Lung (tissue), 12 donors: ENCODE measurements around the gene TNFRSF13B. TPM values are rescaled to one million over a fixed set of nuclear protein-coding genes. Genes with fewer than 3 reads are reported as not detected.
"Not testable (repeated sequence)": the region's sequence is repeated elsewhere in the genome, so short reads cannot be mapped to it uniquely, and the experiment has no call there.

Source experiments
- ATAC-seq: fragments of 200-7000 bp; cut with Tn5 transposase; one replicate; pipeline ENCODE4 v1.9.1; 2020; ENCODE audit warnings: moderate number of reproducible peaks; ENCODE audit not compliant: insufficient read depth, low FRiP score
- DNase-seq, 3 donors: peaks; one replicate each; pipeline ENCODE4 v3.0.0-alpha.2; 2013 to 2017
- H3K27ac ChIP-seq, 2 donors: one replicate each; pipeline ENCODE4 v1.5.1; 2013; ENCODE audit warnings: mild to moderate bottlenecking in 2 of 2, moderate library complexity in 2 of 2, control low read depth in 1 of 2, inconsistent platforms in 1 of 2, low read depth in 1 of 2, low read length in 1 of 2
- H3K27me3 ChIP-seq, 3 donors: one replicate each; pipeline ENCODE4 v1.5.1; 2013; ENCODE audit warnings: low read length in 2 of 3; ENCODE audit not compliant: control insufficient read depth in 3 of 3, insufficient read depth in 3 of 3
- H3K36me3 ChIP-seq, 4 donors: one replicate each; pipeline ENCODE4 v1.5.1; 2013; ENCODE audit warnings: low read length in 4 of 4, mild to moderate bottlenecking in 1 of 4, moderate library complexity in 1 of 4; ENCODE audit not compliant: control insufficient read depth in 4 of 4, insufficient read depth in 4 of 4
- H3K4me1 ChIP-seq, 5 donors: one replicate each; pipeline ENCODE4 v1.5.1; 2013; ENCODE audit warnings: low read length in 5 of 5, mild to moderate bottlenecking in 2 of 5, moderate library complexity in 1 of 5; ENCODE audit not compliant: control insufficient read depth in 5 of 5, insufficient read depth in 5 of 5
- H3K4me3 ChIP-seq: one replicate; pipeline ENCODE4 v1.5.1; 2013; ENCODE audit warnings: mild to moderate bottlenecking, control low read depth, moderate library complexity
- H3K9ac ChIP-seq, 2 donors: one replicate each; pipeline ENCODE4 v1.5.1; 2013; ENCODE audit warnings: low read length in 2 of 2, control low read depth in 1 of 2; ENCODE audit not compliant: insufficient read depth in 1 of 2
- H3K9me3 ChIP-seq, 4 donors: one replicate each; pipeline ENCODE4 v1.5.1; 2013; ENCODE audit warnings: low read length in 3 of 4, mild to moderate bottlenecking in 1 of 4, moderate library complexity in 1 of 4; ENCODE audit not compliant: control insufficient read depth in 4 of 4, insufficient read depth in 3 of 4
- CTCF ChIP-seq: IDR thresholded peaks from 2 replicates; pipeline ENCODE4 v1.5.1; 2012; ENCODE audit warnings: mild to moderate bottlenecking; ENCODE audit errors: control extremely low read depth, extremely low read depth
- WGBS, 2 donors: extraction: QIAGEN DNeasy Blood & Tissue Kit; methylation state at CpG; one replicate each; pipeline ENCODE4 v1.1.7; 2013; 5-methylcytosine and 5-hydroxymethylcytosine counted together
- polyA plus RNA-seq, 2 donors: library from polyadenylated mRNA; stranded (reverse); fragments of 200-250 nt; gene quantifications; one replicate each; pipeline ENCODE4 v1.2.1, GENCODE V29; 2013
- total RNA-seq, 2 donors: library from RNA; depleted of rRNA in 1 of 2; stranded (reverse); fragments of >200 nt in 1 of 2; gene quantifications; one replicate each; pipeline ENCODE4 v1.2.1, GENCODE V29; 2014 to 2021
- donor health status: control.
- donor health status: control.
- donor health status: Bipolar disorder and iron deficiency.
- donor health status: healthy.
- donor health status: DM: yes; HTN: yes; CAD: no.

The TNFRSF13B gene
- total and polyA plus RNA-seq, 4 donors: 0.08 to 1.4 (median 0.48) TPM

GRCh38 chr17:16962804-16963203 lies 9.1 kb downstream of the TNFRSF13B start:
- Histone ChIP-seq H3K27me3 (peaks cover 2% of the 10 kb centered on the region in 3 donors), H3K9me3 (peaks cover 0 to 3% (median 0%) of the 10 kb centered on the region in 4 donors), H3K4me1 (no peaks in the 10 kb centered on the region), H3K27ac (no peak overlapping the region), H3K9ac (no peak overlapping the region), H3K36me3 (no peaks in the 10 kb centered on the region), H3K4me3 (no peak overlapping the region)
- DNase-seq (no peak), ATAC-seq (no peak)
- WGBS, 2 donors: 59 to 60% methylated on average over 7 of the region's 7 CpGs
- TF ChIP-seq CTCF: no peak

GRCh38 chr17:16961792-16962191 lies 10.1 kb downstream of the TNFRSF13B start:
- TF ChIP-seq CTCF: no peak
- 70 to 71% methylated on average over 3 of the region's 3 CpGs for WGBS, 2 donors
- ATAC-seq: no peak
- H3K9ac ChIP-seq: no peak overlapping the region
- no peak for DNase-seq
- no peaks in the 10 kb centered on the region for H3K36me3 ChIP-seq
- H3K4me1 ChIP-seq: no peaks in the 10 kb centered on the region
- no peak overlapping the region for H3K4me3 ChIP-seq
- no peak overlapping the region for H3K27ac ChIP-seq
- H3K9me3 ChIP-seq: peaks cover 0 to 3% (median 0%) of the 10 kb centered on the region in 4 donors
- peaks cover 2 to 4% (median 3%) of the 10 kb centered on the region in 3 donors for H3K27me3 ChIP-seq

GRCh38 chr17:16961022-16961421 lies 10.9 kb downstream of the TNFRSF13B start:
- H3K4me1 ChIP-seq, H3K27ac ChIP-seq, H3K9me3 ChIP-seq, ATAC-seq, H3K36me3 ChIP-seq, H3K4me3 ChIP-seq, H3K9ac ChIP-seq, DNase-seq, H3K27me3 ChIP-seq: not testable (repeated sequence)
- WGBS, 2 donors: 67 to 79% methylated on average over 2 of the region's 2 CpGs

- not testable (repeated sequence) for H3K9me3 ChIP-seq, ATAC-seq
- 52 to 71% methylated on average over 6 of the region's 6 CpGs for WGBS, 2 donors
These were observed 16.9 kb downstream of the TNFRSF13B start for GRCh38 chr17:16955011-16955410.

GRCh38 chr17:16954521-16954920 lies 17.4 kb downstream of the TNFRSF13B start:
- DNase-seq: no peak

More at GRCh38 chr17:16955011-16955410, 16.9 kb downstream of the TNFRSF13B start:
- H3K4me1 ChIP-seq, H3K9ac ChIP-seq, H3K4me3 ChIP-seq, H3K36me3 ChIP-seq, DNase-seq, H3K27ac ChIP-seq: not testable (repeated sequence)
- H3K27me3 ChIP-seq: peaks cover 0 to 13% (median 12%) of the 10 kb centered on the region in 3 donors

More at GRCh38 chr17:16954521-16954920, 17.4 kb downstream of the TNFRSF13B start:
- Histone ChIP-seq H3K36me3 (no peaks in the 10 kb centered on the region), H3K4me3 (no peak overlapping the region), H3K27ac (no peak overlapping the region), H3K9ac (no peak overlapping the region), H3K4me1 (no peaks in the 10 kb centered on the region), H3K27me3 (peaks cover 0 to 13% (median 12%) of the 10 kb centered on the region in 3 donors), H3K9me3 (peaks cover 0 to 7% (median 0%) of the 10 kb centered on the region in 4 donors)
- 35 to 42% methylated on average over 3 of the region's 3 CpGs for WGBS, 2 donors
- ATAC-seq: no peak
- no peak for TF ChIP-seq CTCF
